Measurements from ENCODE around the gene TMEM54.
A peak's percentile ranks its signal among the peaks of the same experiment; 100 is the strongest.

Gene TMEM54

GRCh38 chr1:32900956-32901822 is at the start of gene TMEM54:
TMEM54 (minus strand) TSS chr1:32901389; CDS start chr1:32901238, 151 bp downstream.
- TF ChIP-seq GATA3 (IDR thresholded peaks at IDR 0.05; ENCODE audit: low read depth, low read length) (no peak), GATA2 (IDR thresholded peaks at IDR 0.05; ENCODE audit: low read depth, low read length) (no peak)

- TF ChIP-seq GATA3 (IDR thresholded peaks at IDR 0.05; ENCODE audit: low read depth, low read length), result no peak
- TF ChIP-seq GATA2 (IDR thresholded peaks at IDR 0.05; ENCODE audit: low read depth, low read length), result no peak
Observed at GRCh38 chr1:32949519-32949918, 48.3 kb upstream of the TMEM54 start.

GRCh38 chr1:32948905-32949304 is 47.7 kb upstream of the TMEM54 start:
- TF ChIP-seq GATA2 (IDR thresholded peaks at IDR 0.05; ENCODE audit: low read depth, low read length) (no peak), GATA3 (IDR thresholded peaks at IDR 0.05; ENCODE audit: low read depth, low read length) (no peak)

- TF ChIP-seq GATA2 (IDR thresholded peaks at IDR 0.05; ENCODE audit: low read depth, low read length), result no peak
- TF ChIP-seq GATA3 (IDR thresholded peaks at IDR 0.05; ENCODE audit: low read depth, low read length), result no peak
Observed at GRCh38 chr1:32948390-32948722, 47.2 kb upstream of the TMEM54 start.

GRCh38 chr1:32947669-32948389 is 46.6 kb upstream of the TMEM54 start:
- TF ChIP-seq GATA2 (IDR thresholded peaks at IDR 0.05; ENCODE audit: low read depth, low read length) (no peak), GATA3 (IDR thresholded peaks at IDR 0.05; ENCODE audit: low read depth, low read length) (no peak)

- no peak for TF ChIP-seq GATA2 (IDR thresholded peaks at IDR 0.05; ENCODE audit: low read depth, low read length)
- TF ChIP-seq GATA3 (IDR thresholded peaks at IDR 0.05; ENCODE audit: low read depth, low read length), result no peak
Observed at GRCh38 chr1:32946413-32946812, 45.2 kb upstream of the TMEM54 start.

- no peak for TF ChIP-seq GATA3 (IDR thresholded peaks at IDR 0.05; ENCODE audit: low read depth, low read length)
- TF ChIP-seq GATA2 (IDR thresholded peaks at IDR 0.05; ENCODE audit: low read depth, low read length), result no peak
Observed at GRCh38 chr1:32944180-32944579, 43.0 kb upstream of the TMEM54 start.

GRCh38 chr1:32939655-32940371 is 38.6 kb upstream of the TMEM54 start:
- TF ChIP-seq GATA3 (IDR thresholded peaks at IDR 0.05; ENCODE audit: low read depth, low read length) (no peak), GATA2 (IDR thresholded peaks at IDR 0.05; ENCODE audit: low read depth, low read length) (no peak)

- TF ChIP-seq GATA2 (IDR thresholded peaks at IDR 0.05; ENCODE audit: low read depth, low read length) (no peak), GATA3 (IDR thresholded peaks at IDR 0.05; ENCODE audit: low read depth, low read length) (no peak)
Observed at GRCh38 chr1:32937061-32937460, 35.9 kb upstream of the TMEM54 start.

- TF ChIP-seq GATA2 (IDR thresholded peaks at IDR 0.05; ENCODE audit: low read depth, low read length) (no peak), GATA3 (IDR thresholded peaks at IDR 0.05; ENCODE audit: low read depth, low read length) (no peak)
Observed at GRCh38 chr1:32934535-32934934, 33.3 kb upstream of the TMEM54 start.

- peak; percentile 98 for TF ChIP-seq GATA2 (IDR thresholded peaks at IDR 0.05; ENCODE audit: low read depth, low read length)
- peak; percentile 94 for TF ChIP-seq GATA3 (IDR thresholded peaks at IDR 0.05; ENCODE audit: low read depth, low read length)
Observed at GRCh38 chr1:32933742-32934322, 32.6 kb upstream of the TMEM54 start.

GRCh38 chr1:32931760-32932159 is 30.6 kb upstream of the TMEM54 start:
- TF ChIP-seq GATA3 (IDR thresholded peaks at IDR 0.05; ENCODE audit: low read depth, low read length) (no peak), GATA2 (IDR thresholded peaks at IDR 0.05; ENCODE audit: low read depth, low read length) (no peak)

GRCh38 chr1:32929366-32929765 is 28.2 kb upstream of the TMEM54 start:
- TF ChIP-seq GATA3 (IDR thresholded peaks at IDR 0.05; ENCODE audit: low read depth, low read length) (no peak), GATA2 (IDR thresholded peaks at IDR 0.05; ENCODE audit: low read depth, low read length) (no peak)

GRCh38 chr1:32928715-32929114 is 27.5 kb upstream of the TMEM54 start:
- TF ChIP-seq GATA3 (IDR thresholded peaks at IDR 0.05; ENCODE audit: low read depth, low read length) (no peak), GATA2 (IDR thresholded peaks at IDR 0.05; ENCODE audit: low read depth, low read length) (no peak)

Measured in SH-SY5Y (cell line).